Measurements from ENCODE around the gene CMIP.

DNA sequence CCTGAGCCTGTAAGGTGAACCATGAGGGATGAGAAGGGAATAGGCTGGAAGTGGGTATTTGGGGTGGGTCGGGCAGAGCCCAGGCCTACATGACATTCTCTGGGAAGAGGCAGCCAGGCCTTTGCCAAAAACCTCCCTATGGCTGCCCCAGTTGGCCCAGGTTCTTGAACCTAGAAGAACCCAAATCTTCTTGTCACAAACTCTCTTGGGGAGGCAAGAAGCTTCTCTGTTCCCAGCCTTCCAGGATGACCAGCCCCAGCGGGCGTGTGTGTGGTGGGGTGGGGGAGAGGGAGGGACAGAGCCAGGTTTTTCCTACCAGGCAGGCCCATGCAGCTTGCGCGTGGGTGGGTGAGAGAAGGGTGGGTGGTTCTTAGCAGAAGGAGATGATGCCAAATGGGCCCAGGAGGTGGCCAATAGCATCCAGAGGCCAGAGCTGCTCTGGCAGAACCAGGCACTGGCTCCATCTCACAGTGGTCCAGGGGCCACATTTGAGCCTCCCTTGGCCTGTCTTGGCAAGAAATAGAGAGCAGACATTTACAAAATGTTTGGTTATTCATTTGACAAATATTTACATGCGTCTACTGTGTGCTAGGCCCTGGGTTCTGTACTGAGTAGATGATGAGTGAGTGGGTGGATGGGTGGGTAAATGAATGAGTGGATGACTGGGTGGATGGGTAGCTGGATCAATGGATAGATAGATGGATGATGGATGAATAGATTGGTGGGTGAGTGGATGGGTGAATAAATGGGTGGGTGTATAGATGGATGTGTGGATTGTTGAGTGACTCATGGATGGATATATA lies 290.2 kb downstream of the CMIP start:
- TF ChIP-seq POLR2A (IDR thresholded peaks at IDR 0.05), result no peak
- TF ChIP-seq, protein P1, sequence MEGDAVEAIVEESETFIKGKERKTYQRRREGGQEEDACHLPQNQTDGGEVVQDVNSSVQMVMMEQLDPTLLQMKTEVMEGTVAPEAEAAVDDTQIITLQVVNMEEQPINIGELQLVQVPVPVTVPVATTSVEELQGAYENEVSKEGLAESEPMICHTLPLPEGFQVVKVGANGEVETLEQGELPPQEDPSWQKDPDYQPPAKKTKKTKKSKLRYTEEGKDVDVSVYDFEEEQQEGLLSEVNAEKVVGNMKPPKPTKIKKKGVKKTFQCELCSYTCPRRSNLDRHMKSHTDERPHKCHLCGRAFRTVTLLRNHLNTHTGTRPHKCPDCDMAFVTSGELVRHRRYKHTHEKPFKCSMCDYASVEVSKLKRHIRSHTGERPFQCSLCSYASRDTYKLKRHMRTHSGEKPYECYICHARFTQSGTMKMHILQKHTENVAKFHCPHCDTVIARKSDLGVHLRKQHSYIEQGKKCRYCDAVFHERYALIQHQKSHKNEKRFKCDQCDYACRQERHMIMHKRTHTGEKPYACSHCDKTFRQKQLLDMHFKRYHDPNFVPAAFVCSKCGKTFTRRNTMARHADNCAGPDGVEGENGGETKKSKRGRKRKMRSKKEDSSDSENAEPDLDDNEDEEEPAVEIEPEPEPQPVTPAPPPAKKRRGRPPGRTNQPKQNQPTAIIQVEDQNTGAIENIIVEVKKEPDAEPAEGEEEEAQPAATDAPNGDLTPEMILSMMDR (IDR thresholded peaks at IDR 0.05), result no peak

Data from thyroid gland (tissue), 4 donors.